Esophagus squamous epithelium (tissue), 4 donors: ENCODE data around the gene RNASE4.

Experiments used
- CTCF ChIP-seq, 6 experiments: fragments of 450-650 bp in 4 of 6; fragments of 200-600 bp in 2 of 6; sonication (generic) in 2 of 6; IDR thresholded peaks; one replicate each; pipeline ENCODE4 v1.5.1; 2016 to 2019; ENCODE audit warnings: antibody characterized with exemption in 6 of 6, mild to moderate bottlenecking in 4 of 6, moderate library complexity in 4 of 6
- POLR2A ChIP-seq, 4 donors: fragments of 450-650 bp; IDR thresholded peaks; one replicate each; pipeline ENCODE4 v1.6.1; 2017; ENCODE audit warnings: antibody characterized with exemption in 4 of 4, mild to moderate bottlenecking in 4 of 4, moderate library complexity in 3 of 4

GRCh38 chr14:20750194-20750593 is 65.8 kb downstream of the RNASE4 start:
- TF ChIP-seq CTCF (IDR thresholded peaks at IDR 0.05) = no peak
- TF ChIP-seq POLR2A (IDR thresholded peaks at IDR 0.05) = no peak
